ENCODE results near the gene RNF222. TPM values are rescaled to one million over a fixed set of nuclear protein-coding genes. Genes with fewer than 3 reads are reported as not detected.

The RNF222 gene
- total and polyA plus RNA-seq, 2 of the 8 experiments (the other 6 are each of a cell fraction or from before 2014, with no cell fraction given), result not detected

DNA sequence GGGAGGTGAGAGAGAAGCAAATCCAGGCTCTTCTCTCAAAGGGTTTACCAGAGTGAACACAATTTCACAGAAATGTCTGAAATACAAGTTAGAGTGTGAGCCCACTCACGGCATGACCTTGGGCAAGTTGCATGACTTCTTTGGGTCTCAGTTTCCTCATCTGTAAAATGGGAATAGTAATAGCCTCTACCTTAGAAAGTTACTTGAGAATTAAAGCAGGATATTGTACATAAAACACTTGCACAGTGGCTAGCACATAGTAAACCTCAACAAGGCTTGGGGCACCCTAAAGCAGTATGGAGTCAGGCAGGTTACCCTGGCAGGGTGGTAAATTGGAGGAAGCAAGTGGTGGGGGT lies 13.2 kb upstream of the RNF222 start:
- H3K4me1 ChIP-seq (replicated peaks in 1 of 4; ENCODE audit: control insufficient read depth in 3 of 4, insufficient read depth in 4 of 4, low read length in 3 of 4), result peaks cover 0 to 10% (median 4%) of the 10 kb centered on the region in 4 experiments; a peak in 6 of 7 replicates
- no peak overlapping the region for H3K27ac ChIP-seq (ENCODE audit: low read depth, low read length)
- H2BK12ac ChIP-seq (ENCODE audit: low read depth, low read length), result no peak overlapping the region
- no peak overlapping the region for H3K4ac ChIP-seq (replicated peaks; ENCODE audit: insufficient read length, low read depth, low read length)
- ChIA-PET CTCF (ENCODE audit: partially characterized antibody) (interaction anchor here (0.7 to 3.5 kb wide), 21 partner anchors 9 to 393 kb away, joined by 3 to 21 read pairs (median 4); partner anchors contain the start of gene RNF222), POLR2A (ENCODE audit: partially characterized antibody) (interaction anchor here (1.4 to 2.9 kb wide), 2 partner anchors 20 to 28 kb away, joined by 4 to 14 read pairs; partner anchors contain the start of gene RPL26)
- no peak overlapping the region for H2AK5ac ChIP-seq (ENCODE audit: low read depth, low read length)
- H2BK5ac ChIP-seq (ENCODE audit: low read depth, low read length), result no peak overlapping the region
- TF ChIP-seq HDAC2 (IDR thresholded peaks at IDR 0.05; ENCODE audit: borderline replicate concordance in 1 of 2, low read depth in 2 of 2, low read length in 2 of 2) (0 out of 4 replicates have a peak, but pooled peaks of 1 of the 2 experiments have one; percentile 26), POLR2AphosphoS5 (IDR thresholded peaks at IDR 0.05; ENCODE audit: low read depth, low read length) (no peak), CBX8 (IDR thresholded peaks at IDR 0.05; ENCODE audit: borderline replicate concordance, low read depth, low read length) (no peak)
- H3K79me2 ChIP-seq (ENCODE audit: control insufficient read depth in 1 of 2, insufficient read depth in 2 of 2, low read length in 2 of 2), result no peaks in the 10 kb centered on the region
- DNase-seq (ENCODE audit: low read depth in 1 of 2, low spot score in 2 of 2) (no peak), FAIRE-seq (no peak)
- no peak overlapping the region; the same call in 1 of the 2 replicates for H4K8ac ChIP-seq (ENCODE audit: extremely low read depth, insufficient read depth, low read length)
- no peaks in the 10 kb centered on the region for H3K36me3 ChIP-seq (ENCODE audit: control insufficient read depth in 2 of 4, insufficient read depth in 4 of 4, low read length in 3 of 4)
- no peak overlapping the region for H4K91ac ChIP-seq (replicated peaks; ENCODE audit: insufficient read length, low read length)
- 69% methylated on average over 1 of the region's 1 CpG; no CpG with 5 or more reads in 1 of the 2 experiments for WGBS, 2 experiments (ENCODE audit: extremely low coverage in 1 of 2, insufficient coverage in 1 of 2, insufficient read length in 1 of 2, insufficient replicate concordance in 2 of 2, low coverage in 1 of 2, low lambda C conversion rate in 2 of 2, missing lambda C conversion rate in 1 of 2)
- peak overlapping the region; percentile 87 for H2AFZ ChIP-seq (ENCODE audit: low read length)
- H3K9ac ChIP-seq (replicated peaks in 1 of 4; ENCODE audit: extremely low read depth in 1 of 4, low read depth in 3 of 4, low read length in 3 of 4), result no peak overlapping the region
- no peak overlapping the region for H3K18ac ChIP-seq (ENCODE audit: extremely low read depth, low read length)
- H3K14ac ChIP-seq (ENCODE audit: insufficient read length), result no peak overlapping the region
- H4K20me1 ChIP-seq (replicated peaks in 1 of 2; ENCODE audit: control insufficient read depth in 1 of 2, insufficient read depth in 2 of 2, low read length in 2 of 2), result no peaks in the 10 kb centered on the region
- no peaks in the 10 kb centered on the region for H3K9me3 ChIP-seq (ENCODE audit: insufficient read depth in 2 of 2, low read depth in 1 of 2, low read length in 1 of 2)
- no peaks in the 10 kb centered on the region for H3K27me3 ChIP-seq (replicated peaks in 1 of 4; ENCODE audit: control insufficient read depth in 3 of 4, extremely low read depth in 1 of 4, insufficient read depth in 3 of 4, low read length in 3 of 4)
- 0 out of 4 replicates have a peak overlapping the region, but pooled peaks of 1 of the 2 experiments have one; percentile 45 for H3K4me2 ChIP-seq (ENCODE audit: insufficient read depth in 1 of 2, low read depth in 2 of 2, low read length in 2 of 2)
- H4K5ac ChIP-seq (ENCODE audit: insufficient read length, low read depth, low read length), result no peak overlapping the region
- no peak overlapping the region for H2BK15ac ChIP-seq (ENCODE audit: low read length)
- no peak overlapping the region for H2BK20ac ChIP-seq (ENCODE audit: low read length)
- no peak overlapping the region for H3K56ac ChIP-seq (replicated peaks; ENCODE audit: insufficient read length, low read depth, low read length)
- no peaks in the 10 kb centered on the region for H3K79me1 ChIP-seq (ENCODE audit: low read depth, low read length)
- no peak overlapping the region for H3K4me3 ChIP-seq (ENCODE audit: extremely low read depth in 1 of 4, insufficient read depth in 2 of 4, low read depth in 3 of 4, low read length in 4 of 4)
- H3K23me2 ChIP-seq (ENCODE audit: low read depth, low read length), result no peaks in the 10 kb centered on the region
- no peak overlapping the region for H3K23ac ChIP-seq (ENCODE audit: insufficient read length)
- H2BK120ac ChIP-seq (replicated peaks; ENCODE audit: low read depth, low read length), result no peak overlapping the region

Measured in H1 (cell line).